ELR (cell line): Measurements from ENCODE around the gene SLC39A11.
A peak's percentile ranks its signal among the peaks of the same experiment; 100 is the strongest.
"Not testable (repeated sequence)": the region's sequence is repeated elsewhere in the genome, so short reads cannot be mapped to it uniquely, and the experiment has no call there.

ENCODE experiments used
- DNase-seq: peaks from one replicate; pipeline ENCODE4 v3.0.0-alpha.2; 2015; ENCODE audit warnings: low read depth

The SLC39A11 gene

GRCh38 chr17:72713701-72714100, 378.8 kb downstream of the SLC39A11 start:
- DNase-seq: no peak

GRCh38 chr17:72711521-72712310, 380.8 kb downstream of the SLC39A11 start:
- no peak for DNase-seq

DNA sequence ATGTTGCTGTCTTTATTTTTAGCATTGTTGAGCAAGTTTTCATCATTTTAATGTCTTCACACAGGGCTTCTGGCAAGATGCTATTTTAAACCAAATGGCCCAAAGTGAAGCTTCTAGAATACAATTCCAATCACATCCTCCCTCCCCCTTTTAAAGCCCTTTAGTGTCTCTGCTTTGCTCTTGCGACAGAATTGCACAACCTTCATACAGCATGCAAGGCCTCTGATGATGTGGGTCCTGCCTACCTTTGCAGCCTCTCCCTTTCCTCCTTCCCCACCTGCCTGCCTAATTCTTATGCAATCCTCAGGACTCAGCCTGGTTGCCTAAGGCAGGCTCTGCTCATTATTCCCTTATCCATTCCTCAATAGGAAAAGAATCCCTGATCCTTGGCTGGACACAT, 381.7 kb downstream of the SLC39A11 start:
- DNase-seq: no peak

DNA sequence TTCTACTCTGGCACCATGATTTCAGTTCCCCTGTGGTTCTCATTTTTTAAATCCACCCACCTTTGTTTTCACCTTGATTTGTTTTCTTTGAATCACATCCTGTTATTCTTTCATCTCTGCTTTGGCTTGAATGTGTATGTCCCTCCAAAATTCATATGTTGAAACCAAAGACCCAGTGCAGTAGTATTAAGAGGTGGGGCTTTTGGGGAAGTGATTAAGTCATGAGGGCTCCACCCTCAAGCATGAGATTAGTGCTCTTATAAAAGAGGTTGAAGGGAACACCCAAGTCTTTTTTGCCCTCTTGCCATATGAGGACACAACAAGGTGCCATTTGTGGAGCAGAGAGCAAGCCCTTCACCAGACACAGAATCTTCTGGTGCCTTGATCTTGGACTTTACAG, 382.3 kb downstream of the SLC39A11 start:
- no peak for DNase-seq

GRCh38 chr17:72708682-72709081, 383.8 kb downstream of the SLC39A11 start:
- not testable (repeated sequence) for DNase-seq

GRCh38 chr17:72707881-72708280, 384.6 kb downstream of the SLC39A11 start:
- no peak for DNase-seq

GRCh38 chr17:72706396-72706981, 386.0 kb downstream of the SLC39A11 start:
- no peak for DNase-seq

DNA sequence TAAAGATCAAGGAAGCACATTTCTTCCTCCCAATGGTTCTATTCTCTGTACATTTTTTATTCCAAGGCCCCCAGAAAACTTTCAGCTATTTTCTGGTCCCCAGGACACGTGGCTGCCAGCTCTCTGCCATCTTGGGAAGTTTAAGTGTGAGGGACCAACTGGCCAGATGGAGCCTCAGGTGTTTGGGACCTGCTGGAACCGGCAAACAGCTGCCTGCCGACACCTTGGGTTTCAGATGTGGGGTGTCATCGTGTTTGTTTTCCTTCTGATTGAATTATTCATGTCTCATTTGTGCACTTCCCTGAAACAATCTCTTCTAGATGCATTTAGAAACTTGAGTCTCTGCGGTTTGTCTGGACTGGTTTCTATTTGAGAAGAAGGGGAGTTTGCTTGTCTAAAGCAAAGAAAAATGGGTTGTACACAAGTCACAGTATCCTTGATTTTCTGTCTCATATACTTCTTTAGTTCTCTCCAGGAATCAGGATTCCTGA, 386.5 kb downstream of the SLC39A11 start:
- DNase-seq: no peak

DNA sequence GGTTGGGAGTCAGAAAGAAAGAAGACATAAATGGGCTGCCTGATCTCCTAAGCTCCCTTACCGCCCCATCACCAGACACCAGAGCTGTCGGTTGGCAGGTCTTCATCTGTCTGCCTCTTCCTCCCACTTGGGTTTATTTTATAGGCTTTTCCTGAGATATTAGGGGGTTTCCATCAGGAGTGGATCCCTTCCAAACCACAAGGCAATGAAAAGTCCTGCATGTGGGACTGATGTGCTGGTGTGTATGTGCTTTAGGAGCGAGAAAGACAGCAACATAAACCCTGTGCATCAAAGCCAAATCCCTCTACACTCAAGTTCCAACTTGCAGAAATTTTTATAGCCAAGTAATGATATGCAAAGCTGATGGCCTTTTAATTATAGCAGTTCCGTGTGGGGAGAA, 389.5 kb downstream of the SLC39A11 start:
- peak; percentile 29 for DNase-seq

- DNase-seq: peak; percentile 75
Observed at GRCh38 chr17:72702136-72702735, 390.3 kb downstream of the SLC39A11 start.

DNA sequence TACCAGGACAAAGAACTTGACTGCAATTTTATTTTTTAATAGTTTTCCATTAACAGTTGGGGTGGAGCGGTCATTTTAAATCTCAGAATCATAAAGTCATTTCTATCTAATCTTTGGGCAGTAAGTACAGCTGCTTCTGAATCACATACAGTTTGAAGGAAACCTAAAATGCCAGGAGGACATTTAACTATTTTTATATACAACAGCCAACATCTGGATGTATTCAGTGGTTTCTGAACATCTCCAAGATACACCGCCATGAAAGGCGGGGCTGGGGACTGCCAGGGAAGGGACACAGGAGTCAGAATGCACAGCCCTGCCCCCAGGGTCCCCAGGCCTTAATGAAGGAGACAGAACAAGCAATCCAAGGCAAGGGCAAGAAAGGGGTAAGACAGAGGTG, 392.3 kb downstream of the SLC39A11 start:
- DNase-seq: no peak

DNA sequence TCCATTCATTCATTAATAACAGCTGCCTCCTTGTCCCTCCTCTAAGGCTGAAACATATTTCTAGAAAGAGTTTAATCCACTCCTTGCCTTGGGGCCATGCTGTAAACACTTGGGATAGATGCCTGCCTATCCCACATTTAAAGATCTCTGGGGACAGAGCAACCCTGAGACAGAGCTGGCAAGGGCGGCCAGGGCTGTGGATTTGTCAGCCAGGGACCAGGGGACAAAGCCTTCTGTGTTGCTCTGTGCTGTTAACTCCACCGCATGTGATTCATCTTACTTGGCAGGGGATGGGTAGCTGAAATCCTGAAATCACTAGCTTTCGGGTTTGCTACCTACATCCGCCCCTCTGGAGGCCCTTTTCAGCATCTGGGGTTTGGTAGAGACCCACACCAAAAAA, 392.9 kb downstream of the SLC39A11 start:
- DNase-seq: peak; percentile 55

GRCh38 chr17:72697602-72698146, 394.8 kb downstream of the SLC39A11 start:
- no peak for DNase-seq

- no peak for DNase-seq
Observed at GRCh38 chr17:72696721-72697120, 395.8 kb downstream of the SLC39A11 start.

DNA sequence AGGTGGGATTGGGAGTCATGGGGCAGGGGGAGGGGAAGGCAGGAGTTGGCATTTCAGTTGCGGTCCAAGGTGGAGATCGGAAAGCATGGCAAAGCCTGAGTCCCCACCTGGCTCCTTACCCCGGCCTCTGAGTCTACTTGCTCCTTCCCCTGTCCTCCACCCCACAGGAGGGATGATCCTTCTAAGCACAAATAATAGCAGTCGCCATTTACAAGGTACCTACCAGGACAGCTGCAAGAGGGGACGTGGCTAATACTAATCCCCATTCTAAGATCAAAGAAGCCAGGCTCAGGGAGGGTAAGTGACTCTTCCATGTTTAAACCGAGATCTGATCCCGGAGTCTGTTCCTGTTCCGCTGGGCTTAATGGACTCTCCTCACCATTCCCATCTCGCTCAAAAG, 396.3 kb downstream of the SLC39A11 start:
- DNase-seq: no peak

- no peak for DNase-seq
Observed at GRCh38 chr17:72693956-72694355, 398.5 kb downstream of the SLC39A11 start.

DNA sequence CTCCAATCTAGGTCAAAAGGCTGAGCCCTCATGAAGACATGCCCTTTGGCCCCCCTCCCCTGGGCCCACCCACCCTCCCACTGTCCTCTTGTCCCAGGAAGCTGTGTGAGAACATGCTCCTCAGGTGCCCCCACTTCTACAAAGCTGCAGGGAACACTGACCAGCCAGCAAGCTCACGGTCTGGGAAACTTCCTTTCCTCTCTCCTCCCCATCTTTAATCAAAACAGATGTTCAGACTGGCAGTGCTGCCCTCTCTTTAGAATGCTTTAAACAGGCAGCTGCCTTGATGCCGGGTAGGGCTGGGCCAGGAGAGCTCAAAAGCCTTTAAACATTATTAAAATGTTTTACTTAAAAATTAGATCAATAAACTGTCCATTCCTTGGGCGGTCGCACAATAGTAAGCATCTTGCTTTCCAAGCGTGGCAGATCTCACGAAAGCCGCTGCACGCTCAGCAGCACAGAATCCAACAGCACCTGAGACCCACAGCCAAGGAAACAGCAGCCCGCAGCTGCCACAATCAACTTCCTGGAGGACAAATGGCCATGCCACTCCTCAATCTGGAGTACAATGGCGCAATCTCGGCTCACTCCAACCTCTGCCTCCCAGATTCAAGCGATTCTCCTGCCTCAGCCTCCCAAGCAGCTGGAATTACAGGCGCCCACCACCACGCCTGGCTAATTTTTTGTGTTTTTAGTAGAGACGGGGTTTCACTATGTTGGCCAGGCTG, 399.2 kb downstream of the SLC39A11 start:
- no peak for DNase-seq

- DNase-seq: no peak
Observed at GRCh38 chr17:72692676-72693075, 399.8 kb downstream of the SLC39A11 start.

DNA sequence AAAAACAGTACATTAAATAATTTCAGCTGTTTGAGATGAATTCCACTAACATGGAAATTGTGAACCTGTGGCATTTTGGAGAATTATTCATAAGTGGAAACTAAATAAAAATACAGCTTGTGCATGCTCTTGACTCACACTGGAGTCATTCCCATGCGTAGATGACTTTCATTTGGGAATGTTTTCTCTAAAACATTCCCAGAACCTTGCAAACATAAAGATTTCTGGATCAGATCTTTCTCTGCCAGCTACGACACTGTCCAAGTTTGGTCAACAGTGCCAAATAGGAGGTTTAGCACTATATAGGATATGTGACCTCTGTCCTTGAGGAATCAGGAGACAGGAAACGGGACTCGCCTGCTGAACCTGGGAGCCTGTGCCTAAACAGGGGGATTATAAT, 400.9 kb downstream of the SLC39A11 start:
- DNase-seq: peak; percentile 88

- DNase-seq: peak; percentile 43
Observed at GRCh38 chr17:72691017-72691416, 401.5 kb downstream of the SLC39A11 start.

GRCh38 chr17:72687886-72688285, 404.6 kb downstream of the SLC39A11 start:
- no peak for DNase-seq

DNA sequence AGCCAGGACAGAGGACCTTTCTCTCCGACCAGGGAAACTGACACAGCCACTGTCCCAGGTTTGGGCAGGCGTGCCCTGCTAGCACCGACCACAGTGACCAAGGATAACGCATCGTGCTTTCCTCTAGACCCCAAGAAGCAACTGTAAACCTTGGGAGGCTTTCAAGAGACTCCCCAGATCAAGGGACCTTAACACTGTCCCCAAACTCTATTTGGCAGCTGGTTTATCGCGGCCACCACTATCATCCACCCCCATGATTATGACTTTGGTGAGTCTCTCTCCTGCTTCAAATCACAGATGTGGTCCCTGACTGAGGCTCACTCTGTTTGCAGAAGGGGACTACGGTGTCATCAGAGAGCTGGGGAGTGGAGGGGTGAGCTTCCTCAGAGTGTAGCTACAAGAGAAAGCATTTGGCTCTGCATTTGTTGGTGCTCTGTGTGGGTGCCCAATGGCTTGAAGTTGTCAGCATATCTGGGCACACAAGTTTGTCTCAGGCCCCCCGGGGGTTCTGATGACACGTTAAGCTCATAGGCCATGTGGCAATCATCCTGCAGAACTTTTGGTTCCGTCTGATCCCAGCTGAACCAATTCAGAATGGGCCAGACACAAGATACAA, 408.0 kb downstream of the SLC39A11 start:
- DNase-seq: no peak
